NCI-H2029 (cell line): ENCODE data around the gene DDX46.
"Not testable (repeated sequence)": the region's sequence is repeated elsewhere in the genome, so short reads cannot be mapped to it uniquely, and the experiment has no call there.

ENCODE experiments used
- DNase-seq: peaks from one replicate; lab custom pipeline; 2025; lab: John Stamatoyannopoulos, UW

The DDX46 gene

GRCh38 chr5:134784946-134785620, 26.5 kb downstream of the DDX46 start:
- DNase-seq = no peak

DNA sequence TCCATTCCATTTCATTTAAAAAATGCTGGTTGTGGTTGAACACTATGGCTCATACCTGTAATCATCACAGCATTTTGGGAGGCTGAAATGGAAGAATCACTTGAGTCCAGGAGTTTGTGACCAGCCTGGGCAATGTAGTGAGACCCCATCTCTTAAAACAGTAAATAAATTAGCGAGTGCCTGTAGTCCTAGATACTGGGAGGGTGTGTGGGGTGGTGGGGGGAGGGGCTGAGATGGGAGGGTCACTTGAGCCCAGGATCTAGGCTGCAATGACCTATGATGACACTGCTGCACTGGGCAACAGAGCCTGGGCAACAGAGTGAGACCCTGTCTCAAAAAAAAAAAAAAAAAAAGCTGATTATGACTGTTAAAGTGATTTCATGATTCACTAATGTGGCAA, 29.1 kb downstream of the DDX46 start:
- DNase-seq = no peak

- DNase-seq = no peak
These were observed 33.0 kb downstream of the DDX46 start for GRCh38 chr5:134791580-134791979.

DNA sequence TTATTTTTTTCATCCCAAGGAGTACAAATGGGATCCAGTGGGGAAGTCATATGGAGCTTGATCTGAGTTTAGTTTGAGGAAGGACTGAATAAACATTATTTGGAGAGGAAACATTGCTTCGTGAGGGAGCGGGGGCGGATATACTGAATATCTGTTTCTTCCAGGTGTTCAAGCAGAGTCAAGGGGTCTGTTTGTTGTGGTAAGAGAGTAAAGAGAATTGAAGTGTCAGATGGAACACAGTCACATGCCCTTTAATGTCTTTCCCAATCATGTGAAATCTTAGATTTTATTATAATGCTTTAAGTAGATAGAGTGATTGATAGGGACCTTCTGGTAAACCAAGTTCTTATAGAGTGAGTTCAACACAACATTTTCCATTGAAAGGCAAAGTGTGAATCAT, 33.7 kb downstream of the DDX46 start:
- no peak for DNase-seq

DNA sequence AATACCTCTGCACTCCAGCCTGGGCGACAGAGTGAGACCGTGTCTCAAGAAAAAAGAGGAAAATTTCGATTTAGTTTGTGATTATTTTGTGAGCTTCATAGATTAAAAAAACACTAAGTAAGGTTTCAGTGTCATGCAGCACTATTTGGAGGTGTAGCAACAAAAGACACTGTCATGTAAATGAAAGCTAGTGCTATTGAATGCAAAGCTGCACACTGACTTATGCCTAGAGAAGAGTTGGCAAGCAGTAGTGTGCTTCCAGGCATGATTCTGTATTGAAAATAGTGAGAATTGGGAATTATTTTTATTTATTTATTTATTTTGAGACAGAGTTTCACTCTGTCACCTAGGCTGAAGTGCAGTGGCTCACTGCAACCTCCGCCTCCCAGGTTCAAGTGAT, 34.5 kb downstream of the DDX46 start:
- DNase-seq = no peak

DNA sequence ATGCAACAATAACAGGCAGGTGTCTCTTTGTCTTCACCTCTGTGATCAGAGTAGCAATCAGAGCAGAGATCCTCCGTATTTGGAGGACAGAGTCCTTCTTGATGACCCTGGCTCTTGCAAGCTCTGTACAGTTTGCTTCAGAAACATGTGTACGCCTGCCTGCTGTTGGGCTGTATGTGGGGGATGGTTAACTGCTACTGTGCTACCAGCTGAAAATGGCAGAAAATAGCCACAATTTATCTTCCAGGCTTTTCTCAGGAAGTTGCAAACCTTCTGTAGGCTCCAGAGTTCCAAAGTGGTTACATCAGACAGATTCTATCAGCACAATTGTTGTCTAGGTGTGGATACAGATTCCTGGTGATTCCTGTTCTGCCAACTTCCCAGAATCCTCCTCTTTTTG, 35.5 kb downstream of the DDX46 start:
- no peak for DNase-seq

- DNase-seq = no peak
These were observed 36.2 kb downstream of the DDX46 start for GRCh38 chr5:134794819-134795218.

DNA sequence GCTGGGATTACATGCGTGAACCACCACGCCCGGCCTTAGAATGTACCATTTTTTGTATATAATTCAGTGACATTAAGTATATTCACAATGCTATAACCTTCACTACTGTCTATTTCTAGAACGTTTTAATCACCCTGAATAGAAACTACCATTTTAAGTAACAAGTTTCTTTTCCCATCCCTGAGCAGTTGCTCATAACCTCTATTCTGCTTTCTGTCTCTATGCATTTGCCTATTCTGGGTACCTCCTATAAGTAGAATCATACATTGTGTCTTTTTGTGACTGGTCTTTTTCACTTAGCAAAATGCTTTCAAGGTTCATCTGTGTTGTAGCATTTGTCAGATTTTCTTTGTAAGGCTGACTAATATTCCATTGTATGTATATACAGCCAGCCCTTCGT, 39.9 kb downstream of the DDX46 start:
- DNase-seq = no peak

DNA sequence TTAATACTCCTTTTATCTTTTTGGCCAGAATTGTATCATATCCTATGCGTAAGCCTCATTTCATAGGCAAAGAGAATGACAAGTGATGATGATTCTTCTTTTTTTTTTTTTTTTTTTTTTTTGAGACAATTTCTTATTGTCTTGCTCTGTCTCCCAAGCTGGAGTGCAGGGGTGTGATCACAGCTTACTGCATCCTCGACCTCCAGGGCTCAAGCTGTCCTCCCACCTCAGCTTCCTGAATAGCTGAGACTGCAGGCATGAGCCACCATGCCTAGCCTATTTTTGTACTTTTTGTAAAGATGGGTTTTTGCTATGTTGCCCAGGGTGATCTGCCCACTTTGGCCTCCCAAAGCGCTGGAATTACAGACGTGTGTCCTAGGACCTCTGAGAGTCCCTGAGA, 45.2 kb downstream of the DDX46 start:
- DNase-seq = no peak

DNA sequence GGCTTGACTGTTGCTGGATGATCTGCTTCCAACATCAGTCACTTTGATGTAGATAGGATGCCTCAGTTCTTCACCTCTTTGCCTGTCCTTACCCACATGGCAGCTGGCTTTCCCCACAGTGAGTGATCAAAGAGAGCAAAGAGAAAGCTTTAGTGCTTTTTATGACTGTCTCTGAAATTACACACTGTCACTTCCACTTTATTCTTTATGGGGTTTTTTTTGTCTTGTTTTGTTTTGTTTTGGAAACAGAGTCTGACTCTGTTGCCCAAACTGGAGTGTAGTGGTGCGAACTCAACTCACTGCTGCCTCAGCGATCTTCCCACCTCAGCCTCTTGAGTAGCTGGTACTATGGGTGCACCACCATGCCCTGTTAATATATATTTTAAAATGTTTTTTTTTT, 54.8 kb downstream of the DDX46 start:
- DNase-seq = no peak

DNA sequence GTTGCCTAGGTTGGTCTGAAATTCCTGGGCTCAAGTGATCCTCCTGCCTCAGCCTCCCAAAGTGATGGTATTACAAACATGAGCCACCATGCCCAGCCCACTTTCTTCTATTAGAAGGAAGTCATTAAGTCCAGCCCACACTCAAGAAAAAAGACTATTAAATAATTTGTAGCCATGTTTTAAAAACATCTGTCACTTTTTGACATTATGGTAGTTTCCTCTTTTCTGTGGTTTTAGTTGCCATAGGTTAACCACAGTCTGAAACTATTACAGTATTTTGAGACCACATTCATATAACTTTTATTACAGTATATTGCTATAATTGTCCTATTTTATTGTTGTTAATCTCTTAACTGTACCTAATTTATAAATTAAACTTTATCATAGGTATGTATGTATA, 55.2 kb downstream of the DDX46 start:
- DNase-seq = no peak

DNA sequence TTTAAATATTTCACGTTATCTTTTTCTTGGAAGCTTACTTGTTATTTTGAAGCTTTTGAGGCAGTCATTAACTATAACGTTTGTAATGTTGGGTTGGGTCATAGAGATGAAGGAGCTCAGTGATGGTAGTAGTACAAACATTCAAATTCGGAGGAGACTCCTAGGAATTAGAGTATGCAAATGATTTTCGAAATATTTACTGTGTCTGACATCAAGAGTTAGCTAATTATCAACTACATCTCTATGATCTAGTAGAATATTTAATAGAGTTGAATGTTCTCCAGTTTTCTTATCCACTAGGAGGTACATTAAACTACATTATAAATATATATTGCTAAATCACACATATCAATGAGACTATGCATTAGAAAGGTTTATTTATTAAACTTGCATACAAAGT, 58.4 kb downstream of the DDX46 start:
- no peak for DNase-seq

DNA sequence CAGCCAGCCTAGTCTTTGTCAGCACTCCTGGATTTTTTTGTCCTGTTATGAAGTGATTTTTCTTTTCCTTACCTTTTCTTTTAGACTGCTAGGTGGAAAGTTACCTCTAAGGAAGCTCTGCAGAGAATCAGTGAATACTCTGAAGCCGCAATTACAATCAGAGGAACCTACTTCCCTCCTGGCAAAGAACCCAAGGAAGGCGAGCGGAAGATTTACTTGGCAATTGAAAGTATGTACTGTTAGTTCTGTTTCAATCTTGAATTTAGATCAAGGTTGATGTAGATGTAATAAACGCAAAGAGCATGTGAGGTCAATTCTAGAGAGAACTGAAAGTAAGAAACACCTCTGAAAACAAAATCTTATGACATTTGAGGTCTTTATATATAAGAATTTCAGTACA, 60.2 kb downstream of the DDX46 start:
- DNase-seq = no peak

DNA sequence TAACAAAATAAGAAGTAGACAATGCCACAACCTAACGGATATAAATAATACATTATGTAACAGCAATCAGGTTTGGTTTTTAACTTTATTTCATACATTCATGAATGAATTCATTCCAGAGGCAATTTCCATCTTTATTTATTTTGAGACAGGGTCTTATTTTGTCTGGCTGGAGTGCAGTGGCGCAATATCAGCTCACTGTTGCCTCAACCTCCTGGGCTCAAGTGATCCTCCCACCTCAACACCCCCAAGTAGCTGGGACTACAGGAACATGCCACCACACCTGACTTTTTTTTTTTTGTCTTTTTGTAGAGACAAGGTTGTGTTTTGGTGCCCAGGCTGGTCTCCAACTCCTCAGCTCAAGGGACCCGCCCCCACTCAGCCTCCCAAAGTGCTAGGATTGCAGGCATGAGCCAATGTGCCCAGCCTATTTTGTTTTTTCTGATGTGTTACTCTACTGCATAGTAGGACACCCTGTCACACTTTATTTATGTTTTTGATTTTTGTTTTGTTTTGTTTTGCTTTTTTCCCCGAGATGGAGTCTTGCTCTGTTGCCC, 60.9 kb downstream of the DDX46 start:
- no peak for DNase-seq

DNA sequence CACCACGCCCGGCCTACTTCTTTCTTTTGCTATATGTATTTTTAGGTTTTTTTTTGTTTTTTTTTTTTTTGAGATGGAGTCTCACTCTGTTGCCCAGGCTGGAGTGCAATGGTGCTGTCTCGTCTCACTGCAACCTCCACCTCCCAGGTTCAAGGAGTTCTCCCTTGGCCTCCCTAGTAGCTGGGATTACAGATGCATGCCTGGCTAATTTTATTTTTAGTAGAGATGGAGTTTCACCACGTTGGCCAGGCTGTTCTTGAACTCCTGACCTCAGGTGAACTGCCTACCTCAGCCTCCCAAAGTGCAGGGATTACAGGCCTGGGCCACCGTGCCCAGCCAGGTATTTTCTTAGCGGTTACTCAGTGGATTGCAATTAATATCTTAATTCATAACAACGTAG, 63.3 kb downstream of the DDX46 start:
- no peak for DNase-seq

- DNase-seq = no peak
These were observed 66.1 kb downstream of the DDX46 start for GRCh38 chr5:134824681-134825080.

GRCh38 chr5:134825212-134825611, 66.6 kb downstream of the DDX46 start:
- no peak for DNase-seq

DNA sequence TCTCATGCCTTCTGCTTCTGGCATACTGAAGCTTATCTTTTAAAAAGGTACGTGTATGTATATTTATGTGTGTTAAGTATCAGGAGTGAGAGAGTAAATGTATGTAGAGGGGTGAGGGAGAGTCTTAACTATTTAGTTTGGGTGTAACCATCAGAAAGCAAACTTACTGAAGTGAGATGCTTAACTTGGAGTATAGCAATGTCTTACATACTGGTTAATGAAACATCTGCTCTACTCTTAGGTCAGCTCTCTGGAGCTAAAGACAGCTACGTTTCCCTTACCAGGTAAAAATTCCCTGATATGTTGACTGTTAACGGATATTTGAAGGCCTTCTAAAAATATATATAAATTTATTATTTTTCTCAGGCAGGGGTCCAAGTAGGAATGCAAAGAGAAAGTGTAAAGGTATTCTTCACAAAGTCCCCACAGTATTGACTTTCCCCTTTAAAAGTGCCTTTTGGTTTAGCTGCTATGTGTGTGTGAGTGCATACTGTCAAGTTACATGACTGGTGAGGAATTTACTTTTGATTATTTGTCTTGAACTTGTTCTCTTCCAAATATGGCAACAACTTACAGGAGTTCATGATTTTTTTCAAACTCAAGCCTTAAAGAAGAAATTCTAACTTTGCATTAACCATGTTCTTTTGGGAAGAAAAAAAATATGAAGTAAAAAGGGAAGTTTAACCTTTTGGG, 74.9 kb downstream of the DDX46 start:
- DNase-seq = no peak

DNA sequence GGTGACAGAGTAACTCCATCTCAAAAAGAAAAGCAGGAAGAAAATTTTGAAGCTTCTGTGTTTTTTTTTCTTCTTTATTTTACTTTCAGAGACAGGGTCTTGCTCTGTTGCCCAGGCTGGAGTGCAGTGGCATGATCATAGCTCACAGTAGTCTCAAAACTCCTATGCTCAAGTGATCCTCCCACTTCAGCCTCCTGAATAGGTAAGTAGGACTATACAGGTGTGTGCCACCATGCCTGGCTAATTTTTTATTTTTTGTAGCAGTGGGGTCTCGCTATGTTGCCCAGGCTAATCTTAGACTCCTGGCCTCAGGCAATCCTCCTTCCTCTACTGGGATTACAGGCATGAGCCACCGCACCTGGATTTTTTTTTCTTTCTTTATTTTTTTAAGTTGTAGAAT, 77.0 kb downstream of the DDX46 start:
- DNase-seq = no peak

DNA sequence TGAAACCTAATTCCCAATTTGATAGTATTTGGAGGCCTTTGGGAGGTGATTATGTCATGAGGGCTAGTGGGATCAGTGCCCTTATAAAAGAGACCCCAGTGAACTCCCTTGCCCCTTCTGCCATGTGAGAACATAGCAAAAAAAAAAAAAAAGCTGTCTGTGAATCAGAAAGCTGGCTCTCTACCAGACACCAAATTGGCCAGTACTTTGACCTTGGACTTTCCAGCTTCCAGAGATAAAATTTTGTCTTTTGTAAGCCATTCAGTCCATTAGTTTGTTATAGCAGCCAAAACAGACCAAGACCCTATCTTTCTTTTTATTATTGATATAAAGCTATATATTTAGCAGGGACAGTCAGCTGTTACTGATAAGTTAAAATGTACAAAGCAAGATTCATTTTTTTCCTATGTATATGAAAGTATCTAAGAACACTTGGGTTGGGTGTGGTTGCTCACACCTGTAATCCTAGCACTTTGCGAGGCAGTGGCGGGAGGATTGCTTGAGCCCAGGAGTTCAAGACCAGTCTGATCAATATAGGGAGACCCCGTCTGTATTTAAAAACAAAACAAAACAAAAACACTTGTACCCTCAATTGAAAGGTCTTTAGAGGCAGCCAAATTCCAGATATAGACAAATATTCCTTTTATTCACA, 79.1 kb downstream of the DDX46 start:
- no peak for DNase-seq

DNA sequence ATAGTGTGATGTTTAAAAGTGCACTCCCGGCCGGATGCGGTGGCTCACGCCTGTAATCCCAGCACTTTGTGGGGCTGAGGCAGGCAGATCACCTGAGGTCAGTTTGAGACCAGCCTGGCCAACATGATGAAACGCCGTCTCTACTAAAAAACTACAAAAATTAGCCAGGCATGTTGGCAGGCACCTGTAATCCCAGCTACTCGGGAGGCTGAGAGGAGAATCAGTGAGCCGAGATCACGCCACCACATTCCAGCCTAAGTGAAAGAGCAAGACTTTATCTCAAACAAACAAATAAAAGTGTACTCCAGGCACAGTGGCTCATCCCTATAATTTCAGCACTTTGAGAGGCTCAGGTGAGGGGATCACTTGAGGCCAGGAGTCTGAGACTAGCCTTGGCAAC, 79.8 kb downstream of the DDX46 start:
- not testable (repeated sequence) for DNase-seq

GRCh38 chr5:134840811-134841210, 82.2 kb downstream of the DDX46 start:
- no peak for DNase-seq

DNA sequence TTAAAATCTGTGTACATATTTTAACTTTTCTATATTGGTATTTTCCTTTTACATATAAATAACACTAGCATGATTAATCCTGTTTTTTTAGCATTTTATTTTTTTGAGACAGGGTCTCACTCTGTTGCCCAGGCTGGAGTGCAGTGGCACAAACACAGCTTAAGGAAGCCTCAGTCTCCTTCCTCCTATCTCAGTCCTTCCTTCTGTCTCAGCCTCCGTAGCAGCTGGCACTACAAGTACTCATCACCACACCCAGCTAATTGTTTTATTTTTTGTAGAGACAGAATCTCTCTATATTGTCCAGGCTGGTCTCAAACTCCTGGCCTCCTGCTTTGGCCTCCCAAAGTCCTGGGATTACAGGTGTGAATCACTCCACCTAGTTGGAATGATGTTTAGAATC, 85.7 kb downstream of the DDX46 start:
- DNase-seq = no peak
